HG03378 (cell line): ENCODE results near the gene RHBDL1.
"Not testable (repeated sequence)": the region's sequence is repeated elsewhere in the genome, so short reads cannot be mapped to it uniquely, and the experiment has no call there.

Experiments
- ATAC-seq: cut with Tn5 transposase; IDR thresholded peaks from one replicate; pipeline ENCODE4 v1.9.1; 2021; ENCODE audit warnings: mild to moderate bottlenecking, moderate library complexity; ENCODE audit not compliant: unreplicated experiment

RHBDL1 gene

DNA sequence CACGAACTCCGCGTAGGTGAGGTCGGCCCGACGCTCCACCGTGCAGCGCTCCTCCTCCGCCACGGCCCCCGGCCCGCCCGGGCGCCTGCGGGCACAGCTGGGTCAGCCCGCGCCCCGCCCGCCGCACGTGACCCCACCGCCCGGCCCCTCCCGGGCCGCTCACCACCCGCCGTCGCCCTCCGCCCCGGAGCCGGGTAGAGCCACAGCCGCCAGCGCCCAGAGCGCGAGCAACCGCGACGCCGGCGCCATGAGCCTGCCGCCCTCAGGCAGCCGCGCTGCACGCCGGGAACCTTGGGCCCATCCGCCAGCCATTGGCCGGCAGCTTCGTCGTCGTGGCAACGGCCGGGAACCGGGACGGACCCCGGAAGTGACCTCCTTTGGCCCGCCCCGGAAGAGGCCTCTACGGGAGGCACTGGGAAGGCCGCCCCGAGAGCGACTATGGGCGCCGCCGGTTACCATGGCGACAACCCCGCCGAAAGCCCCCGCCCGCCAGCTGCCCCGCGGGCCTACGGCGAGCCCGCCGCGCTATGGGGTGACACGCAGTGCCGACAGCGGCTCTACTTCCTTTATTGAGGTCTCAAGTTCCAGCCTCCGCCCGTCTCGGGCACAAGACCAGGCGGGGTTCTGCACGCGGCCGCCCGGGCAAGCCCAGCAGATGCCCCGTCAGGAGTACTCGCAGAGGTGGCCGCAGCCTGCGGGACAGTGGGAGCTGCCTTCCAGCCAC lies 8.8 kb downstream of the RHBDL1 start, which contains the start of gene JMJD8:
Gene JMJD8, minus strand, starts transcription at position 264 of the 724 bp plus-strand sequence. Its CDS starts 15 bp downstream, at position 249.
- peak; percentile 66 for ATAC-seq

DNA sequence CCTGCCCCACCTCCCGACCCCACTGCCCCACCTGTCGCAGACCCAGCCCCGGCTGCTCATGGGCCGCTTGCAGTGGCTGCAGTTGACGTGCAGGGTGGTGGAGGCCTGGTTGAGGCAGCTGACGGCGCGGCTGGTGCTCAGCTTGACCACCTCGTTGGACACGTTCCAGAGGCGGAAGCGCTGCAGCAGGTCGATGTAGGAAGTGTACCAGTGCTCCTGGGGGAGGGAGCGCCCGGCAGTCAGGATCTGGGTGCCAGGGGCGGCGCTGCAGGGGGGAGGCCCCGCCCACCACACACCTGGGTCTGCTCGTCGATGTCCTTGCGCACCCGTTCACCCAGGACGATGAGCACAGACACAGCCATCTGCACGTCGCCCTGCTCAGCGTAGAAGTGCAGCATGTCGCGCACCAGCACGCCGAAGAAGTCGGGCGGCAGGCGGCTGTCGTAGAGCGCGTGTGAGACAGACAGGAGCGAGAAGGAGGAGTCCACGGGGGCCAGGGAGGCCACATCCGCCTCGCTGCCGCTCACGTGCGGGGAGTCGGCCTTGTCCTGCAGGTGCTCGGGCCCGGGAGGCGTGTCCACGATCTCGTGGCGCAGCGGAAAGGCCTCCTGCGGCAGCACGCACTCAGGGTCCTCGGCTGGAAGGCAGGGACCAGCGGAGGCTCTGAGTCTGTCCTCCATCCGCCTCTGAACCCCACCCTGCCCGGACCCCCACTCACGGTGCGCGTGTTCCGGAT lies 9.7 kb downstream of the RHBDL1 start:
- ATAC-seq = no peak

DNA sequence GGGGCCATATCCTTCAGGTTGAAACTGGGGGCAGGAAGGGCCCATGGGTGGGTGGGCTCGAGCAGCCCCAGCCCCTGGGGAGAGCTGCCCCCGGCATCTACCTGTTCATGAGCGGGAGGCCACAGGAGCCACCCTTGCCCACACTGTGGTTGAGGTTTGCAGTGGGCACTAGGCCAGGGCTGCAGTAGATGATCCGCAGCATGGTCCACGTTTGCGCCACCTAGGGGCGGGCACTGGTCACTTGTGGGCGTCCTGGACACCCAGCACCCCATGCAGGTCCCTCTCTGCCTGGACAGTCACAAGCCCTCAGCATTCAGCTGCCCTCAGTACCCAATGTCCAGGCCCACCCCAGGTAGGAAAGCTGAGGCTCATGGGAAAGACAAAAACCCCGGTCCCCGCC lies 10.5 kb downstream of the RHBDL1 start:
- ATAC-seq = no peak

DNA sequence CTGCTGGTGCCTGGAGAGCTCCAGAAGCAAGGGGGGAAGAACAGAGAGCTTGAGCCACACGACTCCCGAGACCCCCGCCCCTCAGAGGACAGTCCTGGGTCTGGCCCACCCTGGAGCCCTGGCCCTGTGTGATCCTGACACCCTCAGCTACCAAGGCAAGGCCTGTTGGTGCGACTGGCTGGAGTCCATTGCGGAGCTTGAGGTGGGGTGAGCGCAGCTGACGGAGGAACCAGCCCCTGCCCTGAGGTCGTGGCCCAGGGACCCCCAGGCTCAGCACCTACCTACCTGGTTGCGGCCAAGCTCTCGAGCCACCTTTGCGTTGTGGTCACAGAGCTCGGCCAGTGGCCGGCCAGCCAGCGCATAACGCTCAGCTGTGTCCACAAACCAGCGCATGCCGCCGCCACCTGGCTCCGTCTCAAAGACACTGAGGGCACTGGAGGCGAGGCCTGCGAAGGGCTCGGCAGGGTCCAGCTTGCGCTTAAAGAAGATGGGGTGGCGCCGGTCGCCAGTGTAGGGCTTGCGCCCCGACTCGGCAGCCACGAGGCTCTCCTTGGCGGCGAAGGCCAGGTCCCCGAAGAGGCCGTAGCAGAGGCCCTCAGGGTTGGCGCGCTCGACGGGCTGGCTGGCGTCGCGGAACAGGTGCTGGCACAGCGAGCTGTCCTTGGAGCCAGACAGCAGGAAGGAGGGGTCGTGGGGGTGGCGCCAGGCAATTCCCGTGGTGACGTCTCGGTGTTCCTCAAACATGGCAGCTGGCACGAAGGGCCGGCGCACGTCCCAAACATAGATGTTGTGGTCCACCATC lies 11.2 kb downstream of the RHBDL1 start:
- ATAC-seq = no peak

DNA sequence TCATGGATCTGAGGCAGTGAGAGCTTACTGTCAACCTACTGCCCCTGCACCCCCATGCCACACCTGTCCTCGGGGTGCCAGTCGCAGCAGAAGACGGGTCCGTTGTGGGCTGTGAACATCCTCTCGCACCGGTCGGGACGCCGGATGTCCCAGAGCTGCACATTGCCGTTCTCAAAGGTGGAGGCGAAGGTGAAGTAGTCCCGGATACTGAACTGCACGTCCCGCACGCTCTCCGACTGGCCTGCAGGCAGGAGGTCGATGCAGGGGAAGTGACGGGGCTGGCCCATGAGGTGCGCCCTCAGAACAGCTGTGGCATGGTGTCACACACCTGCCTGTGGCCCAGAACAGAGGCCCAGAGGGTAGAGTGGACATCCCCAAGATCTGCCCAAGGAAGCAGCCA lies 12.0 kb downstream of the RHBDL1 start:
- no peak for ATAC-seq

DNA sequence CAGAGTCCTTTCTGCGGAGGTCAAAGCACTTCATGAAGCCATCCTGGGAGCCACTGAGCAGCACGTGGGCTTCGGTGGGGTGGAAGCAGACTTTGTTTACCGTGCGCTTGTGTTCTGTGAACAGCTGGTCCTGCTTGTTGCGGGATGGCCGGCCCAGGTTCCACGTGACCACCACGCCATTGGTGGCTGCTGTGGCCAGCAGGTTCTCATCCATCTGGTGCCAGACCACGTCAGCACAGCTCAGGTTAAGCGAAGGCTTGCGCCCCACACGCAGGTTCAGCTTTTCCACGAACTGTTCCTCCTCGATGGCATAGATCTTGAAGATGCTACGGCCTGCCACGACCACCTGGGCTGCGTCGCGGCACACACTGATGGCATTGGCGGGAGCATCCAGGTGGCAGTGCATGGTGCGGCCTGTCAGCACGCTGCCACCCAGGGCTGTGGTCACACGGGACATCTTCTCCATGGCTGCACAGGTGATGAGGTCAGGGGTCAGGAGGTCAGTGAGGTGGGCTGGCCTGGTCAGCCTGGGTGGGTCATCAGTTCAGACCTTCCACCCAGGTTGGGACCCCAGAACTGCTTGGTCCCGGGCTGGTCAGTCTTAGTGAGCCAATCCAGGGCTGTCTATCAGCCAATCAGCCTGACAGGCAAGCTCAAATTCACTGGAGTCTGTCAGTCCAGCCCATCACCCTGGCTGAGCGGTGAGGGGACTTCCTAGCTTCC lies 13.9 kb downstream of the RHBDL1 start:
- ATAC-seq = no peak

DNA sequence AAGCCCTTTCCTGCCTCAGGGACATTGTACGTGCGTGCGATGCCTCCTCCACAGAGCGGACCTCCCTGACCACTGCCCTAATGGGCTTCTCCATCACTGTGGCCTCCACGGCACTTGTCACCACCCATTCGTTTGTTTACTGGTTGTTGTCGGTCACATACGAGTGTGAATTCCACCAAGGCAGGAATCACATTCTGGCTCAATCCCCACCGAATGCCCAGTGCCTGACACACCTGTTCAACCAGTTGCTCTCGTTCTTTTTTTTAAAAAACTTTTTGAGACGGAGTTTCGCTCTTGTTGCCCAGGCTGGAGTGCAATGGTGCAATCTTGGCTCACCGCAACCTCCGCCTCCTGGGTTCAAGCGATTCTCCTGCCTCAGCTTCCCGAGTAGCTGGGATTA lies 15.8 kb downstream of the RHBDL1 start:
- ATAC-seq = not testable (repeated sequence)

DNA sequence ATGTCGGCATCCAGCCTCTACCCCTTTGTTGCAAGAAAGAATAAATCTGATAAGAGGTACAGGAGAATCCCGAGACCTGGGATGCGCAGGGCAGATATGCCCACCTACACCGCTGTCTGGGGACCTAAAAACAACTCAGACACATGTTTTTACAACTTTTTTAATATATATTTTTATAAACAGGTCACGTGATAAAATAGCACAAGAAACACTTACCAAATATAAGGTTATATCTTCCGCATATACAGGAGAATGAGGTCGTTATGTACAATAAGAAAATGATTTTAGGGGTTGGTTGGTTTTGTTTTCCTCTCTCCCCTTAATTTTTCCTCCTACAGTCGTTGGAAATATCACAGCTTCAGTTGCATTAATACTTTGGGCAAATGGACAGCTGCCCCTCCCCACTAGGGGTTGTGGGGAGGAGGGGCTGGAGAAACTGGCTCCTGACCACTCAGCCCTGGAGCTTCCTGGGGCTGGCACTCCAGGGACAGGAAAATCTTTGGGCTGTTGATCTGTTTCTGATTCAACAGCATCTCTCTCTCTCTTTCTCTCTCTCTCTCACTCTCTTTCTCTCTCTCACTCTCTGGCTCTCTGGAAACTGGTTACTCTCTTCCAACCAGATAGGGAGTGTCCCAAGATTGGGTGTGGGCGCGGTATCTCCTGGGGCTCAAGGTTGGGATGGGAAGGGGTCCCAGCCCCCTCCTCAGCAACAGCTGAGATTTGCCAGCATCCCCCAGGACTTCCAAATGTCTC lies 17.1 kb downstream of the RHBDL1 start:
- ATAC-seq = no peak

DNA sequence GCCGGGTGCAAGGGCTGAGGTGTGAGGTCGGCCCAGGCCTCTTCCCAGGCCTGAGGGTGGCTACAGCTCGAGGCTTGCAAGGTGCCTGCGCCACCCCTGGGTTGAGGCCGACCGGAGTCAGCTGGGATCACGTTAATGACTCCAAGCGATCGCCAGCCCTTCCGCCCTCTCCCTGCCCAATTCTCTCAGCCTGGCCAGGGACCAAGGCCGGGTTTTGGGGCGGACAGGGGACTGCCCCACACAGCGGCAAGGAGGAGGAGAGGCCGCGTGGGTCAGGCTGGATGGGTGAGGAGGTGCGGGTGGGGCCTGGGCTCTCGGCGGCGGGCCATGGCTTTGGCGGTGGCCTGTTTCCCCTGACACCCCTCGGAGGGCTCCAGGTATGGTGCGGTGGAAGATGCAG lies 17.9 kb downstream of the RHBDL1 start:
- ATAC-seq = no peak

DNA sequence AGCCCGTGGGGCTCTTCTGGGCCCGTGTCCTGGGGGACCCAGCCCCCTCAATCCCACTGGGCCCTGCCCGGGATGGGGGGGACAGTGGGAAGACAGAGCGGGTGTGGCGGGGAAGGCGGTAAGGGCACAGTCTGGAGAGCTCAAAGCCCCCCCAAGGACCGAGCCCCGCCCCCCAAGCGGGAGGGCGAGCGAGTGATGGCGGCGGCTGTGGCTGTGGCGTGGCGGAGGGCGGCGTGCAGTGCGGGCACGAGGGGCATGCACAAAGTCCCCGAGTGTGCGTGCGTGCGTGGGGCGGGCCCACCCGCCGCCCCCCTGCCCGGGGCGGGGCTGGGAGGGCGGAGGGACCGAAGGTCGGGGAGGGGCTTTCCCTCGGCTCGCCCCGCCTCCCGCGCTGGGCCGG lies 18.3 kb downstream of the RHBDL1 start:
- ATAC-seq = no peak

DNA sequence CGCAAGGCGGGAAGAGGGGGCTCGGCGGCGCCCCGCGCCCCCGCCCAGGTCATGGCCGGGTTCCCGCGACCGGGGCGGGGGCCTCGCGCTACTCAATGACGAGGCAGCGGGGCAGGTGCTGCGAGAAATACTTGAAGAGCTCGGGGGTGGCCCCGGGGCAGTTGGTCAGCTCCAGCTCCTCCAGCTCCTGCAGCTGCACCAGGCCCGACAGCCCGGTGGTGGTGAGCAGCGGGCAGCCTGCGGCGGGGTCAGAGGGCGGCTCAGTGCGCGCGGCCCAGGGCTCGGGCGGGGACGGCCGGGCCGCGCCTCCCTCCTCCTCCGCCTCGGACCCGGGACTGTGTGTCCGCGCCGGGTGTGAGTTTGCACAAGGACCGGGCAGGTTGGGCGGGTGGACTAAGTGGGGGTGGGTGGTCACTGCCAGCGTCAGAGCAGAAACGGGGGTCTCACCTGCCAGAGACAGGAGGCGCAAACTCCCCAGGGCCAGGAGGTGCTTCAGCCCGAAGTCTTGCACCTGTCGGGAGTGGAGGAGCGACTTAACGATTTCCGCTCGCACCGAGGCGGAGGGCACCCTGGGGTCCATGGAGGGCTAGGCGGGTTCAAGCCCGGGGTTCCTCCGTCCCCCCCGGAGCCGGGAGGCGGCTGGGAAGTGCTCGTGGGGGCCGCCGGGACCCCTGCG lies 18.9 kb downstream of the RHBDL1 start:
- no peak for ATAC-seq

DNA sequence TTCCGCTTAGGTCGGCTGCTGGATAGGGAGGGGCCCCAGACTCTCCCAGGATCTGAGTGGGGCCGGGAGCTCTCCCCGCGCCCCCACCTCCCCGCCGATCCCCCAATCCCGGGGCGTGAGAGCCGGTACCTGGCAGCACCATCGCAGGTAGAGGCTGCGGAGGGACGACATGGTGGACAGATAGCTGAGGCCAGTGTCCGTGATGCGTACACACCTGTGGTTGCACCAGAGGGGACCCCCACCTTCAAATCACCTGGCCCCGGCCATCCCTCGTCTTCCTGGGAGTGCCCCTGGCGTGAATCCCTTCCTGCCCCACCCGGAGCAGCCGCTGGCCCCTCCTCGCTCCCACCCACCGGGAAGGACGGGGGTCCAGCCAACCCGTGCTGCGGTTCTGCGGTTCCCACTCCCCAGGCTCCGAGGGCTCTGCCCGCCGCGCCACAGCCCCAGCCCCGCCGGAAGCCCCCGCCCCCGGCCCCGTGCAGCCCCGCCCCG lies 19.4 kb downstream of the RHBDL1 start:
- ATAC-seq = no peak

DNA sequence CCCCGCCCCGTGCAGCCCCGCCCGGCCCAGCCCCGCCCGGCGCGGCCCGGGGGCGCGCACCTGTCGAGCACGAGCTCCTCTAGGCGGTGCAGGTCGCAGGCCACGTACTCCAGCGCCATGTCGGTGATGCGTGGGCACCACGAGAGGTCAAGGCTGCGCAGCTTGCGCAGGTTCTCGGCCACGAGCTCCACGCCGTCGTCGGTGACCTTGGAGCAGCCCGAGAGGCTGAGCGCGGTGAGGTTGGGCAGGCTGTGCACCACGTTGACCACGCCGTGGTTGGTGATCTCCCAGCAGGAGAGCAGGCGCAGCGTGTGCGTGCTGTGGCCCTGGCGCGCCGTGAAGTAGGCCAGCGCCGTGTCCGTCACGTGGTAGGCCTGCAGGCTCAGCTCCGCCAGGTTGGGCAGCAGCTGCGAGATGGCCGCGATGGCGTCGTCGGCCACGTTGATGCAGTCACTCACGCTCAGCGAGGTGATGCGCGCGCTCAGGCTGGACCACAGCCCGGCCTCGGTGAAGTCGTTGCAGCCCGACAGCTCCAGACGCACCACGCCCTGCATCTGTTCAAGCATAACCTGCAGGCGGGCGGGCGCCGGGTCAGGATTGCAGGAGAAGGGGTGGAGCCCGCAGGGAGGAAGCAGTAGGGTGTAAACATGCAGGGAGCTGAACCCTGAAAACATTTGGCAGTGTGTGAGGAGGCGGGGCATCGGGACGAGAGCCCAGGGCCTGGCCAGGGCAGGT lies 20.1 kb downstream of the RHBDL1 start:
- no peak for ATAC-seq

DNA sequence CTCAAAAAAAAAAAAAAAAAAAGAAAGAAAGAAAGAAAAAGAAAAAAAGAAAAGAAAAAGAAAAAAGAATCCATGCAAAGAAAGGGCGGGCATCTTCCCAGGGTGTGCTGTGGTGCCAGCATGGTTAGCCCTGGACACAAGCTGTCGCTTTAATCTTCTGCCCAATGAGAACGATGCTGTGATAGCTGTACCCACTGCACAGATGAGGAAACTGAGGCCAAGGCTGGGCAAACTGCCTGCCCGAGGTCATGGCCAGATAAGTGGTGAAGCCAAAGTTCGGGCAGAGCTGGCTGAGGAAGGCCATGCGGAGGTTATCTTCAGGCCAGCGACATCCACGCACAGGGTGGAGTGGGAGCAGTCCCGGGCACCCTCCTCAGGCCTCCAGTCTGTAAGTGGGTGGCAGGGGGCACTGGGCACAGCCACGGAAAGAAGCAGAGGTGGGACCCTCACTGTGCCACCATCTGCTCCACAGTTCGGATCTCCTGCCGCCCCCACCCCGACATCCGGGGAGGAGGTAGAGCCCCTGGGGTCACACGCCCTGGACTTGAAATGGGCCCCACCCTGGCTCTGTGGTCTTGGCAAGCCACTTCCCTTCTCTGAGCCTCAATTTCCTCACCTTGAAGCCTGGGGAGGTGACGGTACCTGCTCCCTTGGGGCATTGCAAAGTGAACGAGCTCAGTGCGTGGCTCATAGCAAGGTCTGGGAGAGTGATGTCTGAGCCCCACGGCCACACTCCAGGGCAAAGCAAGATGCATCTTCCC lies 23.6 kb downstream of the RHBDL1 start:
- no peak for ATAC-seq

DNA sequence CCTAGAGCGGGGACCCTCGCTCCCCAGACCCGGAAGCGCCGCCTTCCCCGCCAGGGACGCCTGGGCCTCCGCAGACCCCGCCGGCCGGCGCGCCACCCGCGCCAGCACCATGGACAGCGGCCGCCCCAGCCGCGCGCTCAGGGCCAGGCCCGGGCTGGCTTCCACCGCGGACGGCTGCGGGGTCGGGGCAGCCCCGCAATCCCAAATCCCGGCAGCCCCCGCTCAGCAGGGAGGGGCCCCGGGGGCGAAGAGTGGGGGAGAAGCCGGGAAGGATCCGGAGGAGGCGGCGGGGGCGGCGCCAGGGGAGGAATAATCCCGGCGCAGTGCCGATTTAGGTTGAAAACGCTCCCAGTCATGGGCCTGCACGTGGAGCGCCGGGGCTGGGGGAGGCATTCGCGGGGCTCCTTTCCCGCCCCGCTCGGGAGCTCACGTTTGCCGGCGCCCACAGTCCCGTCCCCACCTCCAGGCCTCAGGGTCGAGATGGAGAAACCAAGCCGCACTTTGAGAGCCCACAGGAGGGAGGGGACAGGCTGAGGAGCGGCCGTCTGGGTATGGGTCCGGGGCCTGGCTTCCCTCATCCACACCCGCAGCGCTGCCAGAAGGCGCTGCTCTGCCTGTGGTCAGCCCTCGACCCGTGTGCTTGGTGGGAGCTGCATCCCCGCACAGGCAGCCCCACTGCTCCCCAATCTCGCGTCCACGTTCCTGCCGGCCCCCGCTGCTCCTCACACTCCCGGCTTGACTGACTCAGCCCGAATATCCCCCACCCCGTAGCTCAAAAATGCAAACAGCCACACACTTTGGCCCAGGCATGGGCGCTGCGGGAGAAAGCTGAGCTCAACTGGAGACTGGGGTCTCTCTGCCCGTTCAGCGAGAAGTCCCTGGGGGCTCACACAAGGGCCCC lies 25.5 kb downstream of the RHBDL1 start:
- ATAC-seq = no peak

DNA sequence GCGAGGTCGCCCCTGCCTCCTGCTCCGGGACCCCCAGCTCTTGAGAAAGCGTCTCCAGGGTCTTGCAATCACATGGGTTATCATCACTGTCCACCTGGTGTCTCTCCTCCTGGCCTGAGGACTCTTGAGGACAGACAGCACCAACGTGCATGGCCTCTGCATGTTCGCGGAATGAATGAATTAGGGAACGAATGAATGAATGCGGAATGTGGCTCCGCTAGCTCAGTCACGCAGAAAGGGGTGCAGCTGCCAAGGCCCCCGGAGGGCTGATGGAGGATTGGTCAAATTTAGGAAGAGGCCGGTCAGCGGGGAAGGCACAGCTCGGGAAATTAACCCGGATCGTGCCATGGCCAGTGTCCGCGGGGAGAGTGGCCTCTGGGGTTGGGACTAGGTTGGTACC lies 26.9 kb downstream of the RHBDL1 start:
- no peak for ATAC-seq

DNA sequence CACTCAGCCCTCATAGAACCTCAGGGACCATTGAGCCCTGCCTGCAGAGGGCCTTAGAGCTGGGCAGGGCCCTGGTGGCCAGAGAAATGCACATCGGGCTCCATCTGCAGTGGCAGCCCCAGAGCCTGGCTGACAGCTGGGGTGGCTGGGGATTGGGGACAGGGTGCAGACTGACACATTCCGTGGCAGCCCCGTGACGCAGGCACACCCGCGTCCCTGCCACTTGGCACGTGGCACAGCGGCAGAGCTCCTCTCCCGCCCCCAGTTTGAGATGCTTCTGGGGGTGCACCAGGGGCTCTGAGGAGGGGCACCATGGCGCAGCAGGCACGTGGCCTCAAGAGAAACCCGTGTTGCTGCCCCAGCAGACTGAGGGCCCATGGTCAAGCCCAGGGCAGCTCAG lies 27.9 kb downstream of the RHBDL1 start:
- ATAC-seq = no peak
